K562 (cell line): Measurements from ENCODE around the gene CDC42EP3.

Source experiments
- ELF4 ChIP-seq: fragments of 450-650 bp; formaldehyde crosslinking; IDR thresholded peaks from 2 replicates; pipeline ENCODE4 v1.4.0; 2022; ENCODE audit warnings: missing genetic modification characterization
- HDAC2 ChIP-seq: fragments of 450-650 bp; IDR thresholded peaks from 2 replicates; pipeline ENCODE4 v1.6.1; 2016; ENCODE audit warnings: mild to moderate bottlenecking
- MIER1 ChIP-seq: fragments of 450-650 bp; IDR thresholded peaks from 2 replicates; pipeline ENCODE4 v1.6.1; 2016; ENCODE audit warnings: antibody characterized with exemption, mild to moderate bottlenecking, low read depth
- MXI1 ChIP-seq: IDR thresholded peaks from 2 replicates; pipeline ENCODE4 v1.6.1; 2011; ENCODE audit warnings: low read depth, mild to moderate bottlenecking, improper control_type of control experiment, low read length
- NFE2L1 ChIP-seq: fragments of 450-650 bp; IDR thresholded peaks from 2 replicates; pipeline ENCODE4 v1.6.1; 2016; ENCODE audit warnings: missing genetic modification characterization, low read depth, mild to moderate bottlenecking, missing compliant biosample characterization, moderate library complexity, borderline replicate concordance
- POLR2AphosphoS5 ChIP-seq: IDR thresholded peaks from 2 replicates; pipeline ENCODE4 v1.6.1; 2011; ENCODE audit warnings: mild to moderate bottlenecking, low read depth, low read length, moderate library complexity; ENCODE audit not compliant: control insufficient read depth, insufficient read depth
- PRMT5 ChIP-seq: sonication (generic); formaldehyde crosslinking; IDR thresholded peaks from 2 replicates; pipeline ENCODE4 v1.5.0; 2020; ENCODE audit warnings: missing genetic modification reagents
- RCOR1 ChIP-seq, 2 experiments: IDR thresholded peaks; 2 replicates each; pipeline ENCODE4 v1.6.1; 2012; ENCODE audit warnings: low read depth in 2 of 2, low read length in 2 of 2, borderline replicate concordance in 1 of 2, improper control_type of control experiment in 1 of 2
- ZNF146 ChIP-seq: IDR thresholded peaks from one replicate; pipeline ENCODE4 v1.6.1; 2018; ENCODE audit warnings: missing compliant biosample characterization; ENCODE audit not compliant: unreplicated experiment
- TF ChIP-seq, protein P1 (sequence below), 3 experiments: IDR thresholded peaks in 2 of 3; conservative IDR thresholded peaks in 1 of 3; 2 replicates each; pipeline ENCODE4 v1.5.1; 2011 to 2012; ENCODE audit warnings: low read length in 3 of 3, mild to moderate bottlenecking in 3 of 3, control low read depth in 2 of 3, improper control_type of control experiment in 1 of 3, inconsistent platforms in 1 of 3, low read depth in 1 of 3, mixed read lengths in 1 of 3, moderate library complexity in 1 of 3; ENCODE audit not compliant: insufficient read depth in 2 of 3
- TF ChIP-seq, protein P2 (sequence below): fragments of 250-450 bp; sonication (Bioruptor Pico); IDR thresholded peaks from 2 replicates; pipeline ENCODE4 v1.5.0; 2020; ENCODE audit warnings: mild to moderate bottlenecking, borderline replicate concordance

GRCh38 chr2:37679072-37679695 is 7.7 kb upstream of the CDC42EP3 start:
- TF ChIP-seq, protein P1, sequence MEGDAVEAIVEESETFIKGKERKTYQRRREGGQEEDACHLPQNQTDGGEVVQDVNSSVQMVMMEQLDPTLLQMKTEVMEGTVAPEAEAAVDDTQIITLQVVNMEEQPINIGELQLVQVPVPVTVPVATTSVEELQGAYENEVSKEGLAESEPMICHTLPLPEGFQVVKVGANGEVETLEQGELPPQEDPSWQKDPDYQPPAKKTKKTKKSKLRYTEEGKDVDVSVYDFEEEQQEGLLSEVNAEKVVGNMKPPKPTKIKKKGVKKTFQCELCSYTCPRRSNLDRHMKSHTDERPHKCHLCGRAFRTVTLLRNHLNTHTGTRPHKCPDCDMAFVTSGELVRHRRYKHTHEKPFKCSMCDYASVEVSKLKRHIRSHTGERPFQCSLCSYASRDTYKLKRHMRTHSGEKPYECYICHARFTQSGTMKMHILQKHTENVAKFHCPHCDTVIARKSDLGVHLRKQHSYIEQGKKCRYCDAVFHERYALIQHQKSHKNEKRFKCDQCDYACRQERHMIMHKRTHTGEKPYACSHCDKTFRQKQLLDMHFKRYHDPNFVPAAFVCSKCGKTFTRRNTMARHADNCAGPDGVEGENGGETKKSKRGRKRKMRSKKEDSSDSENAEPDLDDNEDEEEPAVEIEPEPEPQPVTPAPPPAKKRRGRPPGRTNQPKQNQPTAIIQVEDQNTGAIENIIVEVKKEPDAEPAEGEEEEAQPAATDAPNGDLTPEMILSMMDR (IDR thresholded peaks at IDR 0.05 in 2 of 3, conservative IDR thresholded peaks at IDR 0.05 in 1 of 3; ENCODE audit: insufficient read depth in 2 of 3, low read depth in 1 of 3, low read length in 3 of 3): no peak
- TF ChIP-seq PRMT5 (CRISPR knock-in tag): no peak
- no peak for TF ChIP-seq RCOR1 (IDR thresholded peaks at IDR 0.05; ENCODE audit: borderline replicate concordance in 1 of 2, low read depth in 2 of 2, low read length in 2 of 2)
- no peak for TF ChIP-seq POLR2AphosphoS5
- TF ChIP-seq MIER1: no peak
- no peak for TF ChIP-seq MXI1
- TF ChIP-seq ZNF146 (CRISPR knock-in tag): no peak
- TF ChIP-seq NFE2L1: no peak
- no peak for TF ChIP-seq HDAC2
- TF ChIP-seq, protein P2, sequence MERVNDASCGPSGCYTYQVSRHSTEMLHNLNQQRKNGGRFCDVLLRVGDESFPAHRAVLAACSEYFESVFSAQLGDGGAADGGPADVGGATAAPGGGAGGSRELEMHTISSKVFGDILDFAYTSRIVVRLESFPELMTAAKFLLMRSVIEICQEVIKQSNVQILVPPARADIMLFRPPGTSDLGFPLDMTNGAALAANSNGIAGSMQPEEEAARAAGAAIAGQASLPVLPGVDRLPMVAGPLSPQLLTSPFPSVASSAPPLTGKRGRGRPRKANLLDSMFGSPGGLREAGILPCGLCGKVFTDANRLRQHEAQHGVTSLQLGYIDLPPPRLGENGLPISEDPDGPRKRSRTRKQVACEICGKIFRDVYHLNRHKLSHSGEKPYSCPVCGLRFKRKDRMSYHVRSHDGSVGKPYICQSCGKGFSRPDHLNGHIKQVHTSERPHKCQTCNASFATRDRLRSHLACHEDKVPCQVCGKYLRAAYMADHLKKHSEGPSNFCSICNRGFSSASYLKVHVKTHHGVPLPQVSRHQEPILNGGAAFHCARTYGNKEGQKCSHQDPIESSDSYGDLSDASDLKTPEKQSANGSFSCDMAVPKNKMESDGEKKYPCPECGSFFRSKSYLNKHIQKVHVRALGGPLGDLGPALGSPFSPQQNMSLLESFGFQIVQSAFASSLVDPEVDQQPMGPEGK (CRISPR knock-in tag): no peak
- TF ChIP-seq ELF4 (CRISPR knock-in tag): no peak
